GM19395 (cell line): ENCODE data around the gene NLGN4X.
A peak's percentile ranks its signal among the peaks of the same experiment; 100 is the strongest.

Experiments used
- ATAC-seq: cut with Tn5 transposase; IDR thresholded peaks from one replicate; pipeline ENCODE4 v1.9.1; 2021; ENCODE audit warnings: mild to moderate bottlenecking, moderate library complexity; ENCODE audit not compliant: unreplicated experiment

The NLGN4X gene

DNA sequence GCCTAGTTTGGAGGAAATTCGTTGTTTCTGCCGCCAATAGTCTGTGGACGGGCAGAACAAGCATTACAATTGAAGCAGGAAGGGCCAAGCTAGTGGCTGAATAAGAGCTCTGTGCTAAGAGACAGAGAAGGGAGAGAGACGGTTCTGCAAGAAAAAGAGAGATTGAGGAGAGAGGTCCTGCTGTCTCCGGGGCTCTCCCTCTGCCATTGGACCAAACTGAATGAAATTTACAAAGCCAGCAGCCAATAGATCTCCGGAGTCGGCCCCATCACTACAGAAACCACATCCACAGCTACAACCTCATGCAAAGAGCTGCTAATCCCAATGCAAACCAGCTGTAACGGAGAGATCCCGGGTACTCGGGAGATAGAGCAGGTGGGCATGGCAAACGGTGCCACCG, at the start of gene NLGN4X:
NLGN4X (minus strand) TSS at position 148 of the 400 bp plus-strand sequence. CDS start 77,401 bp downstream, outside the sequence.
- ATAC-seq: no peak

GRCh38 chrX:6266041-6266440, 37.4 kb upstream of the NLGN4X start:
- ATAC-seq: no peak

DNA sequence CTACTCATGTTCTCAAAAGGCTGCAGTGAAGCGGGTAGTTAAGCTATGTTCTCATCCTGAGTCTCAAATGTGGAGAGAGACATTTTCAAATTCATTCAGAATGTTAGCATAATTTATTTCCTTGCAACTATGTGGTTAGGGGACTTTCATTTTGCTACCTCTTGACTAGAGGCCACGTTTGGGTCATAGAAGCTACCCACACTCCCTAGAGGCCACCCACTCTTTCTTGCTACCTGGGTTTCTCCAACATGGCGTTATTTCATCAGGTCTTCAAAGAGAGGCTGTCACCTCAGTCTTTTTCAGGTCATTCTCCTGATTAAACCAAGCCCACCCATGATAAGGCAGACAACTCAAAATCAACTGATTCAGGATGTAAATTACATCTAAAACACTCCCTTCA, 34.3 kb upstream of the NLGN4X start:
- no peak for ATAC-seq

- no peak for ATAC-seq
Measured at GRCh38 chrX:6257025-6257424, 28.4 kb upstream of the NLGN4X start.

GRCh38 chrX:6244666-6245065, 16.0 kb upstream of the NLGN4X start:
- ATAC-seq: no peak

GRCh38 chrX:6238576-6238975, 9.9 kb upstream of the NLGN4X start:
- ATAC-seq: no peak

DNA sequence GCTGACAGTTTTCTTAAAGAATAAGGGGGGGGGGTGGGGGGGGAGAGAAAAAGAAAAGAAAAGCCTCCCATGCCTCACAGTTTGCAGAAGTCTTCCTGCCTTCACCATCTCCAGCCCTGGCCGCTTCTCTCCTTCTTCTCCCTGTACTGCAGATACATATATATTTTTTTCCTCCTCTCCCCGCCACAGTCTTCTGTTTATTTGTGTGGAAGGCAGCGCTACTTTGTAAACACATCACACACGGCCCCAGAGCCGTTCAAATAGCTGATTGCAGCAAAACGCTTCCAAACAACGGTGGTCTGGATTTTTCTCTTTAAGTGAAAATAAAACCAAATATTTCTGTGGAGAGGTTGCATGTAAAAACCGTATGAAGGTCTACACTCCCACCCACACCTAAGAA, 732 bp downstream of the NLGN4X start:
- no peak for ATAC-seq

DNA sequence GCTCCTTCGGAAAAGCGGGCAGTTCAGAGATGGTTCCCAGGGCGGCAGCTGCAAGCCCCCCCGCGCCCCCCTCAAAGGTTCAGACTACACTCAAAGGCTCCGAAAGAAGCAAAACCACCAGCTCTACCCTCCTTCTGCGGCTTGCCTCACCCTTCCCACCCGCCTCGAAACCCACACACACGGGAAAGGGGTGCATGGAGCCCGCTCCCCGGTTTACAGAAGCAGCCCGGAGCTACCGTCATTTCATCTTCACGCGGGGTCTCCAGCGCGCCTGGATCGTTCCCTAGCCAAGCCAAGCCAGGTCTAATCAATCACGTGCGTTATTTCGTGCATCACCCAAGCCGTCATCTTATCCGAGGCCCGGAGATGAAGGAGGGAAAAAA, 1.2 kb downstream of the NLGN4X start:
- ATAC-seq: no peak

DNA sequence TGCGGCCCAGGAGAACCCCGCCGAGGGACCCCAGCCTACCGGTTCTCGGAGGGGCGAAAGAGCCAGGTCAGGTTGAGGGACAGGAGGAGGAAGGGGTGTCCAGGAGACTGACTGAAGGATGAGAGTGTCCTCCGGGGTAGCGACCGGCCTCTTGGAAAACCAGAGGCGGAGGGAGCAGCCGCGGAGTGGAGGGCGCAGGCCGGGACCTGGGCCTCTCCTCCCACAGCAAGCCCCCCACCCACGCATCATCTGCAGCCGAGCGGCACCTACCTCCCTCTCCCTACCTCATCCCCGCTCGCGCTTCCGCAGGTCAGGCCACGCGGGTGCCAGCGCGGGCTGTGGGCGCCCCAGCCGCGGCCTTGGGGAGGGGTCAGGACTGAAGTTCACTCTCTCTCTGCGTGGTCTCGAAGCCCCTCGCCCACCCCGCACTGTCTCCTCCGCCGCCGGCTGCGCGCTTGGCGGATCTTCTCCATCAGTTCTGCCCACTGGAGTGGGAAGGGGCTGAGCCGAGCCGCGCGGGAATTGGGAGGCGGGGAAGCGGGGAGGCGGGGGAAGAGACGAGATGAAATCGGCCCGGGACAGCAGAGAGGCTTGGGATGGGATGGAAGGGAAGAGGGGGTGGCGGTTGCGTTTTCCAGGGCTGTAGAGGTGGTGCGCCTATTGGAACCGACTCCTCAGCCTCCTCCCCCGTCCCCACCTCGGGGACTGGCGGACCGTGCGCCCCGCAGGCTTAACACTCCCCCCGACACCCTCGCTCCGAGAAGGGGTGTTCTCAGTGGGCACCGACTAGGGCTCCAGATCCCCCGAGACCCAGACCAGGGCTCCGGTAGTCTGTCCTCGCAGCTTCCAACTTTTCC, 1.8 kb downstream of the NLGN4X start:
- no peak for ATAC-seq

DNA sequence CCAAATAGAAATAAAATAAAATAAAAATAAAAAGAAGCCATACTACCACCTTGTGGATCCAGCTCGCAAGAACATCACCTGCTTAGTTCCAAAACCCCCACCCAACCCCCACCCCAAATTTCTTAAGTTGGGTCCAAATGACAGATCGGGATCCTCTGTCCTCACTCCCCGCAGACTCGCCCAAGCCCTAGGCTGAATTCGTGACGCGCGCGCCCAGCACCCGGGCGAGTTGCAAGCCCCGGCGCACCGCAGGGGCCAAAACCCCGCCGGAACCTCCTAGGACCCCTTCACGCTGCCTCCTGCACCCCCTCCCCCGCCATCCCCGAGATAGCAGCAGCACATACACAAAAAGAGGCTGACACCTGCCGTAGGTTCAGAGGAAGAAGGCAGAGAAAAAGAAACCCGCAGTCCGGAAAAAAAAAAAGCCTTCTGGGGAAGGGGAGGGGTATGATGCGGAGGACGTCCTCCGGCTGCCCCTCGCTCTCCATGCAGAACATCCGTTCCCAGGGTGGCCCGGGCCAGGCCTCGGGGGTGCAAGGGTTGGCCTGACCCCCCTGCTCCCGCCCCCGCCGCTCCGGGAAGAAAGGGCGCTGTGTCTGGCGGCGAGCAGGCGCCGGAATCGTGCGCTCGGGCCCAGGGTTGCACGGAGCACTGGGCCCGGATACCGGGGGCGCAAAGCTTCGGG, 2.6 kb downstream of the NLGN4X start:
- no peak for ATAC-seq

DNA sequence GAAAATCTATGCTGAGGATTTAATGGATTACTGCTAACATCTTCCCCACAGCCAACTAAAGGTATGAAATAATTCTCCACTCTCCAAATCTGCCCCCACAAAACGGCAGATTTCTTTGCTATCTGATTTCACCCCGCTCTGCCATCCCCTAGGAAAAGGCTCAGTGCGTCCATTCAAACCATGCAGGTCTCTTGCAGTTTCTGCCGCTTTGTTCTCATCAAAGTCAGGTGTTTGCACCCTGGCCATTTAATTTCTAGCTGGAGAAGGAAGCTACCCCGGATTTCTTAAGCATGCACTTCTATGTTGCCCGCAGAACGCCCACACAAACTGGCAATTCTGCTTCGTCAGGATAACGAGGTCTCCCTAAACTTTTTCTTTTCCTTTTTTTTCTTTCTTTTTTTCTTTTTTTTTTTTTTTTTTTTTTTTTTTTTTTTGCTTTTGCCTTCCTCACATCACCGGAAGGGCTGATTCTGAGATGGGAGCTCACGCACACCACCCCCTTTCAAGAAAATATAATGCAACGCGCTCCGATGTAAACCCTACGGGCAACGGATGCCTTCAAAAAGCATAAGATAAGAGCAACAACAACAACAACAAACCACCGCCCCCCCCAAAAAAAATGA, 3.3 kb downstream of the NLGN4X start:
- no peak for ATAC-seq

DNA sequence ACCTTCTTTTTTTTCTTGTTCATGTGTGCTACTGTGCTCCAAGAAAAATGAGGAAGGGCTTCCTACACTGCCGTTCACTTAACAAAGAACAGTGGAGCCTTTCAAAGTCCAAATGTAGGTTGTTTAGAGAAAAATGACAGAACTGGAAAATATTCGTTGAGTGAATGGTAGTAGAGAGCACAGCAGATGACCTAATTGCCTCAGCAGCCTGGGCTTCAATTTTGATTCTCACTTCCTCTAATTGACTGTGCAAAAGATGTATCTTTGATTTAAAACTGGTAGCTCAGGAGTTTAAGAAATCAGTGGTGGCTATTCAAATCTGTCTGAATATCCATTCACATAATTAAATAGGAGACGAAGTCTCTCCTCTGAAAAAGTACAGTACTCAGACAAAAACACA, 5.2 kb downstream of the NLGN4X start:
- peak; percentile 51 for ATAC-seq

DNA sequence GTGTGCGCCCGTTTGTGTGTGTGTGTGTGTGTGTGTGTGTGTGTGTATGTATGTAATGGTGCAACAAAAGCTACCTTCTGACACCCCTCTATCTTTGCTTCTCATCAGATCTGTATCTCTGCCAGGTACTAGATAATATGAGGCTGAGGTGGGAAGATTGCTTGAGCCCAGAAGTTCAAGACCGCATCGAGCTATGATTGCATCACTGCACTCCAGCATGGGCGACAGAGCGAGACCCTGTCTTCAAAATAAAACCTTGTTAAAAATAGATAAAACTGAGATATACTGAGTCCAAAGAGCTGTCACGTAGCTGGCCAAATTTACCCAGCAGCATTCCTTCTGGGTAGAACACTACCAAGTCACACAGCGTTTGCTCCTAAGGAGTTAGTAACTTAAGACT, 18.4 kb downstream of the NLGN4X start:
- no peak for ATAC-seq

DNA sequence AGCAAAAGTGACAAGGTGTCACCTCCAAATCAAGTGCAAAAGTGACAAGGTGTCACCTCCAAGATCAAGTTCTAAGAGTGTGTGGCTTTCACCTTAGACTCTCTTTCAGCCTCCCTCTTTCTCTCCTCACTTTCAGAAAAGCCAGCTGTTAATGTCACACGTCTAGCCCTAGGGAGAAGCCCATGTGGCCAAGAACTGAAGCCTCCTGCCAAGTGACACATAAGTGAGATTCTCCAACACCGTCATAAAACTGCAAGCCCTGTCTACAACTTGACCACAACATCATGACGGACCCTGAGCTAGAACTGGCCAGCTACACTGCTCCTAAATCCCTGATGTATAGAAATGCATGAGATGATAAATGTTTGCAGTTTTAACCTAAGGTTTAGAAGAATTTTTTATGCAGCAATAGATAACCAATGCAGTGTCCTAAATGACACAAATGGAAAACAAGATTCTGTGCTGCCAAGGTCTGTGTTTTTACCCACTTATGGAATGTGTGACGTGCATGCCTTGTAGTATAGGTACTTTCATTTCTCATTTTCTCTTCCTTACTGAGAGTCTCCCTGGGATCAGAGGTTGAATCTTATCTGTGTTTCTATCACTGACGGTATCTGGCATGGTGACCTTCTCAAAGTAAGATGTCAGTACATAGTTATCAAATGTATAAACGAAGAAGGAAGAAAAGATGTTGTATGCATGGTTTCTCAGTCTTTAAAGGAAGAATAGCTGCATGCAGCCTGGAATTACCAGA, 25.0 kb downstream of the NLGN4X start:
- ATAC-seq: no peak

DNA sequence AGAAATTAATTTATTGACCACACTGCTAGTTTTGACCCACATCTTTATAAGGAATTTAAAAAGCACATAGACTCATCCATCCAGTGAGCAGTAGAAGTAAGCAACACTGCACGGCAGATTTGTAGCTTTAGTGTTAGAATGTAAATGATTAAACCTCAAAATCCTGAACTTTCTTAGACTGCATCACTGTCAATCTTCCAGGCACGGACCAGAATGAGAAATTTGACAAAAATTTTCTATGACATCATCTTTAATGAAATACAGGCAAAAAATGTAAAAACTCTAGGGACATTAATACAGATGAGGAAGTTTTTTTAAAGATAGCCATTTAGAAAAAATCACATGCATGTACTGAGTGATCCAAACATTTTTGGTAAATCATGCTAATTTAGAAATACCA, 29.2 kb downstream of the NLGN4X start:
- no peak for ATAC-seq

- ATAC-seq: no peak
Measured at GRCh38 chrX:6187256-6187655, 41.4 kb downstream of the NLGN4X start.

- peak; percentile 100 for ATAC-seq
Measured at GRCh38 chrX:6184900-6185515, 43.7 kb downstream of the NLGN4X start.

- ATAC-seq: no peak
Measured at GRCh38 chrX:6175914-6176313, 52.8 kb downstream of the NLGN4X start.

- ATAC-seq: no peak
Measured at GRCh38 chrX:6170424-6170823, 58.2 kb downstream of the NLGN4X start.

DNA sequence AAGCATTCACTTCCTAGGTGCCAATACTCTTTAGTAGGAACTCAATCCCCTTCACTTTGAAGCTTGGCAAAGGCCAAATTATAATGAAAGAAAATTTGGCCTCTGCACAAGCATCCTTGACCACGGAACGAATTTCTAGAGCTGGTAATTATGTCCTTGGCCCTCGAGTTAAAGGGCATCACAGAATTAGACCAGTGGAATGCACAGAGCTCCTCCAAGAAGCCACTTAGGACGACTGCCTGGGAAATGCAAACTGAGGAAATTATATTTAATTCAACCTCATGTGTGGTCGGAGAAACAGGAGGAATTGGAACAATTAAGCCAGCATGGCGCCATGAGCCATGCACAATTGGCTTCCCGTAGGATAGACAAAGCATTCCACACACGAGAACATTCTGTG, 59.3 kb downstream of the NLGN4X start:
- no peak for ATAC-seq

GRCh38 chrX:6163721-6164120, 64.9 kb downstream of the NLGN4X start:
- no peak for ATAC-seq
